Spleen (tissue), 11 donors: ENCODE measurements around the gene TPM4. TPM values are rescaled to one million over a fixed set of nuclear protein-coding genes. Genes with fewer than 3 reads are reported as not detected.

Experiments
- DNase-seq: peaks from one replicate; pipeline ENCODE4 v3.0.0-alpha.2; 2020
- H3K27ac ChIP-seq, 8 donors: fragments of 200-600 bp; sonication (generic) in 7 of 8; 1 replicate in 4 of 8; 2 replicates in 4 of 8; pipeline versions ENCODE4 v1.5.0 to v1.8.0; 2016 to 2021; ENCODE audit warnings: inconsistent platforms in 4 of 8, mild to moderate bottlenecking in 4 of 8, moderate library complexity in 1 of 8
- H3K27me3 ChIP-seq, 7 donors: fragments of 200-600 bp; sonication (generic) in 6 of 7; replicated peaks in 1 of 7; 1 replicate in 4 of 7; 2 replicates in 3 of 7; pipeline versions ENCODE4 v1.5.0 to v1.8.0; 2016 to 2021; ENCODE audit warnings: inconsistent platforms in 3 of 7, mild to moderate bottlenecking in 1 of 7
- H3K36me3 ChIP-seq, 6 donors: fragments of 200-600 bp; sonication (generic) in 5 of 6; 1 replicate in 4 of 6; 2 replicates in 2 of 6; pipeline versions ENCODE4 v1.5.0 to v1.8.0; 2016 to 2021; ENCODE audit warnings: inconsistent platforms in 2 of 6
- H3K4me1 ChIP-seq, 6 donors: fragments of 200-600 bp; sonication (generic) in 5 of 6; 1 replicate in 3 of 6; 2 replicates in 3 of 6; pipeline versions ENCODE4 v1.5.0 to v1.8.0; 2016 to 2021; ENCODE audit warnings: inconsistent platforms in 3 of 6
- H3K4me3 ChIP-seq, 8 donors: fragments of 200-600 bp; sonication (generic) in 7 of 8; 1 replicate in 4 of 8; 2 replicates in 4 of 8; pipeline versions ENCODE4 v1.5.0 to v1.8.0; 2016 to 2021; ENCODE audit warnings: inconsistent platforms in 4 of 8, mild to moderate bottlenecking in 4 of 8, moderate library complexity in 2 of 8
- H3K9me3 ChIP-seq, 8 donors: fragments of 200-600 bp; sonication (generic) in 7 of 8; 1 replicate in 4 of 8; 2 replicates in 4 of 8; pipeline versions ENCODE4 v1.5.0 to v1.8.0; 2016 to 2021; ENCODE audit warnings: inconsistent platforms in 4 of 8
- CTCF ChIP-seq, 11 experiments: fragments of 200-600 bp in 7 of 11; fragments of 450-650 bp in 4 of 11; sonication (generic) in 4 of 11; IDR thresholded peaks in 8 of 11; conservative IDR thresholded peaks in 3 of 11; 1 replicate in 7 of 11; 2 replicates in 4 of 11; pipeline versions ENCODE4 v1.4.0 to v1.8.0; 2016 to 2021; ENCODE audit warnings: antibody characterized with exemption in 11 of 11, inconsistent platforms in 4 of 11, mild to moderate bottlenecking in 1 of 11
- POLR2A ChIP-seq, 3 donors: fragments of 450-650 bp; IDR thresholded peaks; one replicate each; pipeline ENCODE4 v1.5.1; 2017; ENCODE audit warnings: antibody characterized with exemption in 3 of 3, mild to moderate bottlenecking in 1 of 3
- POLR2AphosphoS5 ChIP-seq, 3 donors: sonication (generic); formaldehyde crosslinking; IDR thresholded peaks; one replicate each; pipeline ENCODE4 v1.5.1; 2017; ENCODE audit warnings: antibody characterized with exemption in 3 of 3
- WGBS, 5 donors: extraction: QIAGEN DNeasy Blood & Tissue Kit in 3 of 5; methylation state at CpG; one replicate each; pipeline versions ENCODE4 v1.1.5 to v1.1.7; 2013 to 2018; 5-methylcytosine and 5-hydroxymethylcytosine counted together
- intact Hi-C: fragments of 100-400 bp; cut with DNase I; formaldehyde crosslinking; loops from one replicate; pipeline ENCODE4 v1.15.0; 2023; ENCODE audit warnings: low total_unique reads
- polyA plus RNA-seq, 3 donors: library from polyadenylated mRNA; stranded (reverse); fragments of 200-250 nt; gene quantifications; one replicate each; pipeline ENCODE4 v1.2.1, GENCODE V29; 2013
- total RNA-seq, 7 donors: library from RNA; depleted of rRNA in 3 of 7; stranded (reverse); fragments of >200 nt in 3 of 7; fragmentation: NEBNext Ultra II Directional in 4 of 7; extraction: Animal tissue kit (Norgen Biotek cat#: 25700) in 4 of 7; gene quantifications; one replicate each; pipeline versions ENCODE4 v1.1.0 to v1.2.1, GENCODE V29; 2016 to 2021
- donor health status: healthy with polysubstance abuse.
- donor health status: DM: no; HTN: no; CAD: no; lungs with moderate emphysema.
- donor health status: DM: no; HTN: no; CAD: no.
- donor health status: Bipolar disorder and iron deficiency.
- donor health status: healthy.
- donor health status: DM: no; HTN: no; CAD: no.
- donor health status: DM: yes; HTN: yes; CAD: no.

The TPM4 gene
- total and polyA plus RNA-seq, 10 donors = 181 to 760 (median 418) TPM

GRCh38 chr19:16100524-16100923 lies 24.2 kb downstream of the TPM4 start:
- Histone ChIP-seq H3K4me1 (peaks cover 0 to 58% (median 35%) of the 10 kb centered on the region in 6 donors), H3K36me3 (peaks cover 3 to 100% (median 85%) of the 10 kb centered on the region in 6 donors), H3K4me3 (no peak overlapping the region), H3K9me3 (no peaks in the 10 kb centered on the region), H3K27ac (no peak overlapping the region), H3K27me3 (no peaks in the 10 kb centered on the region)
- WGBS, 5 donors = 82 to 94% (median 92%) methylated on average over 3 to 4 of the region's 4 CpGs
- intact Hi-C loops = no loop called here
- no peak for TF ChIP-seq POLR2A (IDR thresholded peaks at IDR 0.05)
- TF ChIP-seq CTCF (IDR thresholded peaks at IDR 0.05 in 8 of 11, conservative IDR thresholded peaks at IDR 0.05 in 3 of 11) = no peak
- no peak for TF ChIP-seq POLR2AphosphoS5 (IDR thresholded peaks at IDR 0.05)
- DNase-seq = no peak

GRCh38 chr19:16104722-16105121 lies 28.4 kb downstream of the TPM4 start:
- no peaks in the 10 kb centered on the region for H3K27me3 ChIP-seq
- H3K9me3 ChIP-seq = no peaks in the 10 kb centered on the region
- DNase-seq = no peak
- WGBS, 5 donors = 51 to 66% (median 60%) methylated on average over 6 of the region's 6 CpGs
- H3K4me3 ChIP-seq = peak overlapping the region in 1 of 8 donors; percentile 17
- H3K36me3 ChIP-seq = peaks cover 3 to 68% (median 48%) of the 10 kb centered on the region in 6 donors
- peak overlapping the region; percentile 43 to 81 (median 68) for H3K27ac ChIP-seq
- TF ChIP-seq POLR2A (IDR thresholded peaks at IDR 0.05) (no peak), CTCF (IDR thresholded peaks at IDR 0.05 in 8 of 11, conservative IDR thresholded peaks at IDR 0.05 in 3 of 11) (no peak)
- intact Hi-C loops = no loop called here
- peaks cover 0 to 39% (median 21%) of the 10 kb centered on the region in 6 donors for H3K4me1 ChIP-seq

GRCh38 chr19:16106121-16106520 lies 29.8 kb downstream of the TPM4 start:
- Histone ChIP-seq H3K4me1 (peaks cover 0 to 47% (median 28%) of the 10 kb centered on the region in 6 donors), H3K27ac (peak overlapping the region in 3 of 8 donors; percentile 49 to 75 (median 74)), H3K4me3 (no peak overlapping the region), H3K9me3 (no peaks in the 10 kb centered on the region), H3K36me3 (peaks cover 0 to 54% (median 34%) of the 10 kb centered on the region in 6 donors), H3K27me3 (no peaks in the 10 kb centered on the region)
- no peak for DNase-seq
- no peak for TF ChIP-seq POLR2AphosphoS5 (IDR thresholded peaks at IDR 0.05)
- intact Hi-C loops = no loop called here
- 11 to 37% (median 17%) methylated on average over 3 of the region's 3 CpGs for WGBS, 5 donors

GRCh38 chr19:16111160-16111908 lies 35.0 kb downstream of the TPM4 start, which contains the start of gene RAB8A:
Gene RAB8A, plus strand, starts transcription at chr19:16111889. Its CDS starts 13 bp downstream, at chr19:16111902.
- peak; percentile 100 for DNase-seq
- Histone ChIP-seq H3K9me3 (no peaks in the 10 kb centered on the region), H3K27me3 (no peaks in the 10 kb centered on the region), H3K27ac (peak within 1 kb of the TSS; percentile 77 to 97 (median 93)), H3K36me3 (peaks cover 0 to 40% (median 6%) of the 10 kb centered on the region in 6 donors), H3K4me1 (peaks cover 32 to 58% (median 51%) of the 10 kb centered on the region in 6 donors), H3K4me3 (peak within 1 kb of the TSS; percentile 71 to 92 (median 82))
- intact Hi-C loops = loop anchor here (5.0 to 10.0 kb wide), 2 partner anchors 44 to 73 kb away; partner anchors contain the start of gene FAM32A
- WGBS, 5 donors = 0 to 2% (median 1%) methylated on average over 43 to 81 of the region's 81 CpGs
- TF ChIP-seq POLR2A (IDR thresholded peaks at IDR 0.05) = no peak
- TF ChIP-seq POLR2AphosphoS5 (IDR thresholded peaks at IDR 0.05) = peak; percentile 90 to 98 (median 93)
- TF ChIP-seq CTCF (IDR thresholded peaks at IDR 0.05 in 8 of 11, conservative IDR thresholded peaks at IDR 0.05 in 3 of 11) = peak; percentile 99 to 100 (median 100)
